IMR-90 (cell line): ENCODE measurements around the gene PLSCR2. TPM values are rescaled to one million over a fixed set of nuclear protein-coding genes. Genes with fewer than 3 reads are reported as not detected.

Source experiments
- ATAC-seq: fragments of 200-7000 bp; cut with Tn5 transposase; 2 replicates; pipeline ENCODE4 v1.9.1; 2020; ENCODE audit warnings: low read depth, mild to moderate bottlenecking, moderate library complexity
- BruUV-seq: library from RNA; stranded (reverse); fragments of 400-500 nt; replicated peaks from 2 replicates; lab custom pipeline; 2021; lab: Mats Ljungman, UMichigan
- CTCF ChIA-PET: fragments of 300-600 bp; formaldehyde crosslinking; extraction: SDS; loops from one replicate; lab custom pipeline; 2021; ENCODE audit warnings: antibody characterized with exemption; lab: Yijun Ruan, JAX
- POLR2A ChIA-PET: fragments of 300-600 bp; sonication (Branson Sonifier 250); formaldehyde crosslinking; loops from one replicate; lab custom pipeline; 2022; ENCODE audit warnings: antibody characterized with exemption; ENCODE audit not compliant: unreplicated experiment; lab: Charles Lee
- DNase-seq: peaks from one replicate; pipeline ENCODE4 v3.0.0; 2013
- H2AFZ ChIP-seq: replicated peaks from 2 replicates; pipeline ENCODE3; 2013; ENCODE audit warnings: low read length, mild to moderate bottlenecking; ENCODE audit not compliant: poor library complexity
- H2AK5ac ChIP-seq: 2 replicates; pipeline ENCODE4 v1.6.1; 2013; ENCODE audit warnings: low read depth, low read length, inconsistent platforms
- H2AK9ac ChIP-seq: replicated peaks from 2 replicates; pipeline ENCODE3; 2013; ENCODE audit warnings: mild to moderate bottlenecking, low read depth, low read length, moderate library complexity; ENCODE audit not compliant: poor library complexity
- H2BK120ac ChIP-seq: 2 replicates; pipeline ENCODE4 v1.6.1; 2013; ENCODE audit warnings: low read depth, low read length, inconsistent platforms
- H2BK15ac ChIP-seq: 3 replicates; pipeline ENCODE4 v1.6.1; 2013; ENCODE audit warnings: low read depth, low read length, inconsistent platforms
- H2BK20ac ChIP-seq: 2 replicates; pipeline ENCODE4 v1.6.1; 2013; ENCODE audit warnings: low read depth, mild to moderate bottlenecking, inconsistent platforms, low read length, moderate library complexity
- H2BK5ac ChIP-seq: 2 replicates; pipeline ENCODE4 v1.6.1; 2013; ENCODE audit warnings: mild to moderate bottlenecking, low read depth, low read length, inconsistent platforms; ENCODE audit not compliant: poor library complexity, severe bottlenecking
- H3K14ac ChIP-seq: replicated peaks from 2 replicates; pipeline ENCODE4 v1.6.1; 2013; ENCODE audit warnings: low read depth, low read length, inconsistent platforms
- H3K18ac ChIP-seq: 2 replicates; pipeline ENCODE4 v1.6.1; 2013; ENCODE audit warnings: low read depth, low read length, control low read depth
- H3K23ac ChIP-seq: 2 replicates; pipeline ENCODE4 v1.6.1; 2013; ENCODE audit warnings: low read depth, low read length, inconsistent platforms
- H3K27ac ChIP-seq: 2 replicates; pipeline ENCODE4 v1.5.1; 2013; ENCODE audit warnings: mild to moderate bottlenecking, control low read depth, low read length; ENCODE audit not compliant: insufficient read depth
- H3K27me3 ChIP-seq: 2 replicates; pipeline ENCODE4 v1.6.1; 2013; ENCODE audit warnings: low read length; ENCODE audit not compliant: control insufficient read depth, insufficient read depth
- H3K36me3 ChIP-seq: 2 replicates; pipeline ENCODE4 v1.6.1; 2013; ENCODE audit warnings: low read length, mixed read lengths; ENCODE audit not compliant: control insufficient read depth, insufficient read depth
- H3K4ac ChIP-seq: 2 replicates; pipeline ENCODE4 v1.6.1; 2013; ENCODE audit warnings: low read depth, low read length, inconsistent platforms
- H3K4me1 ChIP-seq: 2 replicates; pipeline ENCODE4 v1.6.1; 2013; ENCODE audit warnings: low read length, mixed read lengths; ENCODE audit not compliant: control insufficient read depth, insufficient read depth
- H3K4me2 ChIP-seq: 2 replicates; pipeline ENCODE4 v1.6.1; 2013; ENCODE audit warnings: low read depth, mild to moderate bottlenecking, control low read depth, low read length, moderate library complexity
- H3K4me3 ChIP-seq: 2 replicates; pipeline ENCODE4 v1.5.1; 2013; ENCODE audit warnings: low read depth, mild to moderate bottlenecking, control low read depth, low read length, moderate library complexity; ENCODE audit not compliant: insufficient read depth
- H3K56ac ChIP-seq: 2 replicates; pipeline ENCODE4 v1.6.1; 2013; ENCODE audit warnings: low read length, inconsistent platforms; ENCODE audit not compliant: insufficient read depth; ENCODE audit errors: extremely low read depth
- H3K79me1 ChIP-seq, 2 experiments: 2 replicates each; pipeline ENCODE4 v1.6.1; 2013; ENCODE audit warnings: low read length in 2 of 2, inconsistent platforms in 1 of 2, low read depth in 1 of 2
- H3K9ac ChIP-seq: 2 replicates; pipeline ENCODE4 v1.6.1; 2013; ENCODE audit warnings: low read depth, low read length, control low read depth
- H3K9me1 ChIP-seq: 2 replicates; pipeline ENCODE4 v1.6.1; 2013; ENCODE audit warnings: low read length, inconsistent platforms; ENCODE audit not compliant: insufficient read depth
- H3K9me3 ChIP-seq: 2 replicates; pipeline ENCODE4 v1.6.1; 2013; ENCODE audit warnings: low read length; ENCODE audit not compliant: control insufficient read depth, insufficient read depth
- H4K20me1 ChIP-seq: 2 replicates; pipeline ENCODE4 v1.6.1; 2013; ENCODE audit warnings: low read length, inconsistent platforms; ENCODE audit not compliant: insufficient read depth
- H4K5ac ChIP-seq: 2 replicates; pipeline ENCODE4 v1.6.1; 2013; ENCODE audit warnings: mild to moderate bottlenecking, low read depth, low read length, control low read depth
- H4K8ac ChIP-seq, 2 experiments: 2 replicates each; pipeline ENCODE4 v1.6.1; 2013; ENCODE audit warnings: low read depth in 2 of 2, low read length in 2 of 2, control low read depth in 1 of 2, inconsistent platforms in 1 of 2
- H4K91ac ChIP-seq: 2 replicates; pipeline ENCODE4 v1.6.1; 2013; ENCODE audit warnings: low read depth, low read length, inconsistent platforms; ENCODE audit not compliant: insufficient read depth
- BHLHE40 ChIP-seq: fragments of 150-350 bp; IDR thresholded peaks from 2 replicates; pipeline ENCODE4 v1.6.1; 2016; ENCODE audit warnings: mild to moderate bottlenecking, low read depth, low read length
- CEBPB ChIP-seq: IDR thresholded peaks from 2 replicates; pipeline ENCODE4 v1.6.1; 2012; ENCODE audit warnings: low read depth, low read length, improper control_type of control experiment
- CHD1 ChIP-seq: IDR thresholded peaks from 2 replicates; pipeline ENCODE4 v1.6.1; 2012; ENCODE audit warnings: low read depth, low read length, improper control_type of control experiment
- FOS ChIP-seq: fragments of 150-350 bp; IDR thresholded peaks from 2 replicates; pipeline ENCODE4 v1.6.1; 2016; ENCODE audit warnings: low read depth, low read length
- MAZ ChIP-seq: IDR thresholded peaks from 2 replicates; pipeline ENCODE4 v1.6.1; 2012; ENCODE audit warnings: low read depth, mild to moderate bottlenecking, low read length, improper control_type of control experiment, moderate library complexity, borderline replicate concordance
- MXI1 ChIP-seq: IDR thresholded peaks from 2 replicates; pipeline ENCODE4 v1.6.1; 2012; ENCODE audit warnings: low read depth, mild to moderate bottlenecking, low read length, moderate library complexity, borderline replicate concordance
- NFE2L2 ChIP-seq: fragments of 150-350 bp; IDR thresholded peaks from 2 replicates; pipeline ENCODE4 v1.6.1; 2016; ENCODE audit warnings: low read depth, mild to moderate bottlenecking, low read length
- POLR2A ChIP-seq: IDR thresholded peaks from 2 replicates; pipeline ENCODE4 v1.6.1; 2012; ENCODE audit warnings: mild to moderate bottlenecking, low read depth, low read length
- RCOR1 ChIP-seq: IDR thresholded peaks from 2 replicates; pipeline ENCODE4 v1.6.1; 2012; ENCODE audit warnings: mild to moderate bottlenecking, low read length, improper control_type of control experiment; ENCODE audit not compliant: insufficient replicate concordance
- RFX5 ChIP-seq: IDR thresholded peaks from 2 replicates; pipeline ENCODE4 v1.8.0; 2012; ENCODE audit warnings: low read depth, mild to moderate bottlenecking, low read length, moderate library complexity
- SMC3 ChIP-seq: fragments of 150-350 bp; IDR thresholded peaks from 2 replicates; pipeline ENCODE4 v1.6.1; 2016; ENCODE audit warnings: low read depth, mild to moderate bottlenecking, antibody characterized with exemption, low read length, moderate library complexity
- WGBS, 2 experiments: methylation state at CpG; one replicate each; pipeline versions ENCODE4 v1.1.5 to v1.1.7; 2013; ENCODE audit warnings: missing lambda C conversion rate in 2 of 2; ENCODE audit not compliant: insufficient read length in 1 of 2; ENCODE audit errors: extremely low coverage in 2 of 2; 5-methylcytosine and 5-hydroxymethylcytosine counted together
- dilution Hi-C: fragments of 300-500 bp; cut with HindIII; formaldehyde crosslinking; loops from one replicate; pipeline ENCODE4 v1.14.3; 2018; ENCODE audit warnings: low sequenced_read_pairs; ENCODE audit not compliant: unreplicated experiment
- in situ Hi-C: fragments of 300-500 bp; cut with MboI; formaldehyde crosslinking; loops from 3 replicates; pipeline ENCODE4 v1.14.3; 2019; ENCODE audit warnings: low sequenced_read_pairs, inconsistent platforms, mixed read lengths
- intact Hi-C: fragments of 100-400 bp; cut with micrococcal nuclease; formaldehyde crosslinking; loops from 2 replicates; pipeline ENCODE4 v1.10.0; 2022
- polyA plus RNA-seq, 3 experiments: library from polyadenylated mRNA; depleted of rRNA; stranded (reverse); fragments of >200 nt; gene quantifications; 2 replicates each; pipeline ENCODE4 v1.2.3, GENCODE V29; 2012; ENCODE audit warnings: low replicate concordance in 1 of 3
- total RNA-seq: library from RNA; depleted of rRNA; stranded (reverse); fragments of >200 nt; gene quantifications from 2 replicates; pipeline ENCODE4 v1.2.3, GENCODE V29; 2012
- TF ChIP-seq, protein P1 (sequence below): fragments of 150-350 bp; IDR thresholded peaks from 2 replicates; pipeline ENCODE4 v1.6.1; 2016; ENCODE audit warnings: low read depth, mild to moderate bottlenecking, low read length, moderate library complexity, borderline replicate concordance
- TF ChIP-seq, protein P2 (sequence below): fragments of 150-350 bp; IDR thresholded peaks from 2 replicates; pipeline ENCODE4 v1.6.1; 2017; ENCODE audit warnings: mild to moderate bottlenecking, antibody characterized with exemption, low read length, low read depth
- TF ChIP-seq, protein P3 (sequence below): conservative IDR thresholded peaks from 2 replicates; pipeline ENCODE4 v1.5.1; 2012; ENCODE audit warnings: mild to moderate bottlenecking, low read depth, low read length, improper control_type of control experiment

The PLSCR2 gene
- total and polyA plus RNA-seq, 2 of the 4 experiments (the other 2 are of a cell fraction) = not detected

DNA sequence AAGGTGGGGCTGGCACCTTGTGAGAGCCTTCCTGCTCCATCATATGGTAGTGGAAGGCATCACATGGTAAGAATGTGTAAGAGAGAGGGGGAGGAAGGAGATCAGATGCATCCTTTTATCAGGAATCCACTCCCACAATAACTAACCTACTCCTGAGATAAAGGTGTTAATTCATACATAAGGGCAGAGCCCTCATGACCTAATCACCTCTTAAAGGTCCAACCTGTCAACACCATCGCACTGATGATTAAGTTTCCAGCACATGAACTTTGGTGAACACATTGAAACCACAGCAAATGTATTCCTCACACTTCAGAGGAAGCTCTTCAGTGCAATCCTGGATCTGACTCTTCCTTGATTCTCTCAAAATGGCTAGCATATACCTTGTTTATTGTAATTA is 55.4 kb downstream of the PLSCR2 start:
- Histone ChIP-seq H3K4me1 (no peaks in the 10 kb centered on the region), H2AK9ac (no peak overlapping the region), H3K9me3 (peaks cover 5% of the 10 kb centered on the region; the same call in 1 of the 2 replicates), H3K56ac (no peak overlapping the region), H3K4me3 (no peak overlapping the region), H4K20me1 (no peaks in the 10 kb centered on the region), H2BK5ac (no peak overlapping the region), H4K5ac (no peak overlapping the region), H4K8ac (no peak overlapping the region), H3K14ac (no peak overlapping the region), H2AK5ac (no peak overlapping the region), H3K27me3 (no peaks in the 10 kb centered on the region), H2AFZ (no peak overlapping the region), H3K79me1 (no peaks in the 10 kb centered on the region), H2BK20ac (no peak overlapping the region), H3K9me1 (no peaks in the 10 kb centered on the region), H3K4me2 (no peak overlapping the region), H3K4ac (no peak overlapping the region), H2BK15ac (no peak overlapping the region), H4K91ac (no peak overlapping the region), H3K27ac (no peak overlapping the region), H3K18ac (no peak overlapping the region), H3K36me3 (no peaks in the 10 kb centered on the region), H3K23ac (no peak overlapping the region), H3K9ac (no peak overlapping the region), H2BK120ac (no peak overlapping the region)
- 60% methylated on average over 1 of the region's 1 CpG; no CpG with 5 or more reads in 1 of the 2 experiments for WGBS, 2 experiments
- intact Hi-C loops (no loop called here), in situ Hi-C loops (no loop called here), dilution Hi-C loops (no loop called here)
- TF ChIP-seq, protein P1, sequence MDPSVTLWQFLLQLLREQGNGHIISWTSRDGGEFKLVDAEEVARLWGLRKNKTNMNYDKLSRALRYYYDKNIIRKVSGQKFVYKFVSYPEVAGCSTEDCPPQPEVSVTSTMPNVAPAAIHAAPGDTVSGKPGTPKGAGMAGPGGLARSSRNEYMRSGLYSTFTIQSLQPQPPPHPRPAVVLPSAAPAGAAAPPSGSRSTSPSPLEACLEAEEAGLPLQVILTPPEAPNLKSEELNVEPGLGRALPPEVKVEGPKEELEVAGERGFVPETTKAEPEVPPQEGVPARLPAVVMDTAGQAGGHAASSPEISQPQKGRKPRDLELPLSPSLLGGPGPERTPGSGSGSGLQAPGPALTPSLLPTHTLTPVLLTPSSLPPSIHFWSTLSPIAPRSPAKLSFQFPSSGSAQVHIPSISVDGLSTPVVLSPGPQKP = no peak
- no peak for TF ChIP-seq MAZ
- TF ChIP-seq BHLHE40 = no peak
- TF ChIP-seq SMC3 = no peak
- TF ChIP-seq, protein P2, sequence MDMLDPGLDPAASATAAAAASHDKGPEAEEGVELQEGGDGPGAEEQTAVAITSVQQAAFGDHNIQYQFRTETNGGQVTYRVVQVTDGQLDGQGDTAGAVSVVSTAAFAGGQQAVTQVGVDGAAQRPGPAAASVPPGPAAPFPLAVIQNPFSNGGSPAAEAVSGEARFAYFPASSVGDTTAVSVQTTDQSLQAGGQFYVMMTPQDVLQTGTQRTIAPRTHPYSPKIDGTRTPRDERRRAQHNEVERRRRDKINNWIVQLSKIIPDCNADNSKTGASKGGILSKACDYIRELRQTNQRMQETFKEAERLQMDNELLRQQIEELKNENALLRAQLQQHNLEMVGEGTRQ = no peak
- no peak for TF ChIP-seq MXI1
- TF ChIP-seq NFE2L2 = no peak
- no peak for TF ChIP-seq CHD1
- TF ChIP-seq RFX5 = no peak
- no peak for TF ChIP-seq POLR2A
- TF ChIP-seq FOS = no peak
- TF ChIP-seq, protein P3, sequence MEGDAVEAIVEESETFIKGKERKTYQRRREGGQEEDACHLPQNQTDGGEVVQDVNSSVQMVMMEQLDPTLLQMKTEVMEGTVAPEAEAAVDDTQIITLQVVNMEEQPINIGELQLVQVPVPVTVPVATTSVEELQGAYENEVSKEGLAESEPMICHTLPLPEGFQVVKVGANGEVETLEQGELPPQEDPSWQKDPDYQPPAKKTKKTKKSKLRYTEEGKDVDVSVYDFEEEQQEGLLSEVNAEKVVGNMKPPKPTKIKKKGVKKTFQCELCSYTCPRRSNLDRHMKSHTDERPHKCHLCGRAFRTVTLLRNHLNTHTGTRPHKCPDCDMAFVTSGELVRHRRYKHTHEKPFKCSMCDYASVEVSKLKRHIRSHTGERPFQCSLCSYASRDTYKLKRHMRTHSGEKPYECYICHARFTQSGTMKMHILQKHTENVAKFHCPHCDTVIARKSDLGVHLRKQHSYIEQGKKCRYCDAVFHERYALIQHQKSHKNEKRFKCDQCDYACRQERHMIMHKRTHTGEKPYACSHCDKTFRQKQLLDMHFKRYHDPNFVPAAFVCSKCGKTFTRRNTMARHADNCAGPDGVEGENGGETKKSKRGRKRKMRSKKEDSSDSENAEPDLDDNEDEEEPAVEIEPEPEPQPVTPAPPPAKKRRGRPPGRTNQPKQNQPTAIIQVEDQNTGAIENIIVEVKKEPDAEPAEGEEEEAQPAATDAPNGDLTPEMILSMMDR = no peak
- TF ChIP-seq RCOR1 = no peak
- TF ChIP-seq CEBPB = no peak
- POLR2A ChIA-PET = no interaction called here
- no TSS peak for BruUV-seq
- CTCF ChIA-PET = interaction anchor here (0.6 kb wide), 2 partner anchors 20 to 364 kb away, joined by 5 read pairs; no protein-coding TSS in a partner anchor
- DNase-seq = no peak
- ATAC-seq = no peak
